ENCODE results near the gene KIF3A.
"Not testable (repeated sequence)": the region's sequence is repeated elsewhere in the genome, so short reads cannot be mapped to it uniquely, and the experiment has no call there.

Gene KIF3A

DNA sequence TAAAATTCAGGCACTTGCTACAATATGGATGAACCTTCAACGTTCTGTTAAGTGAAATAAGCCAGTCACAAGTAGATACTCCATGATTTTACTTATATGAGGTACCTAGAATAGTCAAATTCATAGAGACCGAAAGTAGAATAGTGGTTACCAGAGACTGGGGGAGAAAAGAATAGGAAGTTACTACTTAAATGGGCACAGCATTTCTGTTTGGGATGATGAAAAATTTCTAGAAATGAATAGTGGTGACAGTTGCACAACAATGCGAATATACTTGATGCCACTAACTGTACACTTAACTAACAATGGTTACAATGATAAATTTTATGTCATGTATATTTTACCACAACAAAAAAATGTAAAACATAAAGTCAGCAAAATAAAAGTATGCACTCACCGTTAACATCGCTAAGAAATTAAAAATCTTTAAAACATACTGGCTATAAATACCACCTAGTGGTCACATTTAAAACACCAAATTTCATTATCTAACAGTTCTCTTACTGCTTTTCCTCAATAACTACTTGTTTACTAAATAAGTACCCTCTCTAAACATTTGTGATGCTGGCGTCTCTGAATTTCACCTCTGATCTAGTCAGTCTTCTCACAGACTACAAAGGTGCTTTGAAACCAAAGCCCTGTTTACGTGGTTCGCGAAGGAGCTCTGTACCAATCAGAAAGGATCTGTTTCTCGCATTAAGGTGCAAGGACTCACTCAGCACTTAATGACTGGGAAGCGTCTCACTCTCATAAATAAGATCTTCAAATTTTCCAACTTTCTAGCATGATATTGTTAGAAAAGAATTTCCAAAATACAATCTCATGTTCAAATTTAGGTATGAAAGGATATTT lies 22.7 kb downstream of the KIF3A start:
- peak in 1 of 2 donors; percentile 38 for DNase-seq

GRCh38 chr5:132708645-132709044 lies 28.7 kb downstream of the KIF3A start:
- DNase-seq: no peak

DNA sequence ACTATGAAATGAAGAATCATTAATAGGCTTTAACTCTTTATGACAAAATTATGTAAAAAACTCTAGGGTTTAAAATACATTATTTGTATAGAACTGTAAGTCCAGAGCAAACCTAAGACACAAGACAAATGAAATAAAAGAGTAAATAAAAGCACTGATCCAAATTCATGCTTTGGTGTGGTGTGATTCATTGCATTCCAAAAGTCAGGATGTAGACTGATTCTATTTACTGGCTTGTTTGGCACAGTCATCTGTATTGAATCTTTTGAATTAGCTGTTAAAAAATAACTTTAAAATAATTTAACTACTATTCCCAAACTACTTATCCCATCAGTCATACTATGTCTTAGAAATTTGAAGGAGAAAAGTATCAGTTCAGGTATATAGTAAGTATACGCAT lies 32.5 kb downstream of the KIF3A start:
- no peak for DNase-seq

GRCh38 chr5:132695956-132696355 lies 41.4 kb downstream of the KIF3A start:
- DNase-seq: no peak

GRCh38 chr5:132692632-132692967 lies 44.7 kb downstream of the KIF3A start:
- DNase-seq: no peak

DNA sequence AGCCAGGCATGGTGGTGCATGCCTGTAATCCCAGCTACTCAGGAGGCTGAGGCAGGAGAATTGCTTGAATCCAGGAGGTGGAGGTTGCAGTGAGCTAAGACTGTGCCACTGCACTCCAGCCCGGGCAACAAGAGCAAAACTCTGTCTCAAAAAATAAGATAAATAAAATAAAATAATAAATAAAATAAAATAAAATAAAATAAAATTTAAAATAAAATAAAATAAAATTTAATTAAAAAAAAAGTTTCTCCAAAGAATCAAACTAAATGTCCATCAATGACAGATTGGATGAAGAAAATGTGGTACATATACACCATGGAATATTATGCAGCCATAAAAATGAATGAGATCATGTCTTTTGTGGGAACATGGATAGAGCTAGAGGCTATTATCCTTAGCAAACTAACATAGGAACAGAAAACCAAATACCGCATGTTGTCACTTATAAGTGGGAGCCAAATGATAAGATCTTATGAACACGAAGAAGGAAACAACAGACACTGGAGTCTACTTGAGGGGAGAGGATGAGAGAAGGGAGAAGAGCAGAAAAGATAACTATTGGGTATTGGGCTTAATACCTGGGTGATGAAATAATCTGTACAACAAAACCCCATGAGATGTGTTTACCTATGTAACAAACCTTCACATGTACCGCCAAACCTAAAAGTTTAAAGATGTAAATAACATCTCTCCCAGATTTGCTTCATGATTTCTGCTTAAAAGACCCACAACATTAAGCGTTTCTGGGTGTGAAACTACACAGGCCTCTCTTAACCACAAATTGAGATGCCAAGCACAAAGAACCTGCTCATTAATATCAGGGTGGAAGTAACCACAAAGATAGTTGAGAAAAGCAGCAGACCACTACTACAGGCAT lies 45.4 kb downstream of the KIF3A start:
- DNase-seq: not testable (repeated sequence)

DNA sequence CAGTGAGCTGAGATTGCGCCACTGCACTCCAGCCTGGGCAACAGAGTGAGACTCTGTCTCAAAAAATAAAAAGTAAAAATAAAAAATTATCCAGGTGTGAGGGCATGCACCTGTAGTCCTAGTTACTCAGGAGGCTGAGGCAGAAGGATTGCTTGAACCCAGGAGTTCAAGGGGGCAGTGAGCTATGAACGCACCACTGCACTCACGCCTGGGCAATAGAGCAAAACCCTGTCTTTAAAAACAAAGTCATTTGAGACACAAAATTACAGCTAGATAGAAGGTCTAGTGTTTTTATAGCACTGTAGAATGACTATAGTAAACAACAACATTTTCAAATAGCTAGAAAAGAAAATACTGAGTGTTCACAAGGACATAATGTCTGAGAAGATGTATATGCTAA lies 47.2 kb downstream of the KIF3A start:
- DNase-seq: no peak

- no peak for DNase-seq
These were observed 47.8 kb downstream of the KIF3A start for GRCh38 chr5:132689513-132689912.

DNA sequence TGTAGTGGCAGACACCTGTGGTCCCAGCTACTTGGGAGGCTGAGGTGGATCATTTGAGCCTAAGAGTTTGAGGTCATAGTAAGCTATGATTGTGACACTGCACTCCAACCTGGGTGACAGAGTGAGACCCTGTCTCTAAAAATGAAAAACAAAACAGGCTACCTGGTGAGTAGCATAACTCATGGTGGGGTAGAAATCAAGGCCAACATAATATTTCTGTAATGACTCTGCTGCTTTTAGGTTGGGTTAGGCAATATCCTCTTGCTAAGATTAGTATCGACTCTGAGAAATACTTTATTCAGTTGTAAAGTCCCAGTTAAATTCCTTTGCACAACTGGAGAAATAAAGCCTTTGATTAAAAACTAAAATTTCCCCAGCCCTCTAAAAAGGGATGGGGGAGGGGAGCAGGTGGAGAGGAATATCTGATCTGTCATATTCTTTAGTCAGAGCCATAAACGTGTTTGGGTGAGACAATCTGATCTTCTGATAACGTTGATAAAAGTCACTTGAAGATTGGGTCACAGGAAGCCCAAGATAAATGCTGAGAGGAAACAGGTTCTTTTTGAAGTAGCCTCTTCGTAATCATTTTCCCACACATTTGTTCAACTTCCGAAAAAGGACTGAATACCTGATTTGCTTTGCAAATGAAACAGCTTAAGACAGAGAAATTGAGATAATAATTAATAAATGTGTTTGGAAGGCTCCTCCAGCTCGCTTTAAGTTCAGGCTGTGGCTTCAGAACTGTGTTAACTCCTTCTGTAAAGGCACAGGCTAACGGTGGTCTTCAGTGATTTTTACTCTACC lies 48.6 kb downstream of the KIF3A start:
- no peak for DNase-seq

GRCh38 chr5:132687995-132688394 lies 49.4 kb downstream of the KIF3A start:
- DNase-seq: no peak

DNA sequence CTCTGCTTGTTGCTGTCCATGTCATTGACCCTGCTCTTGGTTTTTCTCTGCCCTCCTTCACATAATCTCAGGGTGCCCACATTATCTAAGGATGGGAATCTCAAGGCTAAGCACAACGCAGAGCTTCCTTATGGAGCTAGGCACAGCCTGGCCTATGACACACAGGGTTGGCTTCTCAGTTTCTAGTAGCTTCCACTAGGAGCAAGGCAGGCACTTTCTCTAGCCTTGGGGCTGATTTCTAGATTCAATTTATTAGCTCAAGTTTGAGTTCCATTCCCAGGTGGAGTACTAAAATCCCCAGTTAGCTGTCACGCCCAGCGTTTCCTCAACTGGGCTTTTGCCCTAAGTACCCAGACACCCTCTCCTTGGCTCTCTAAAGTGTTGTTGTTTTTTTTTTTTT lies 51.2 kb downstream of the KIF3A start:
- DNase-seq: no peak

DNA sequence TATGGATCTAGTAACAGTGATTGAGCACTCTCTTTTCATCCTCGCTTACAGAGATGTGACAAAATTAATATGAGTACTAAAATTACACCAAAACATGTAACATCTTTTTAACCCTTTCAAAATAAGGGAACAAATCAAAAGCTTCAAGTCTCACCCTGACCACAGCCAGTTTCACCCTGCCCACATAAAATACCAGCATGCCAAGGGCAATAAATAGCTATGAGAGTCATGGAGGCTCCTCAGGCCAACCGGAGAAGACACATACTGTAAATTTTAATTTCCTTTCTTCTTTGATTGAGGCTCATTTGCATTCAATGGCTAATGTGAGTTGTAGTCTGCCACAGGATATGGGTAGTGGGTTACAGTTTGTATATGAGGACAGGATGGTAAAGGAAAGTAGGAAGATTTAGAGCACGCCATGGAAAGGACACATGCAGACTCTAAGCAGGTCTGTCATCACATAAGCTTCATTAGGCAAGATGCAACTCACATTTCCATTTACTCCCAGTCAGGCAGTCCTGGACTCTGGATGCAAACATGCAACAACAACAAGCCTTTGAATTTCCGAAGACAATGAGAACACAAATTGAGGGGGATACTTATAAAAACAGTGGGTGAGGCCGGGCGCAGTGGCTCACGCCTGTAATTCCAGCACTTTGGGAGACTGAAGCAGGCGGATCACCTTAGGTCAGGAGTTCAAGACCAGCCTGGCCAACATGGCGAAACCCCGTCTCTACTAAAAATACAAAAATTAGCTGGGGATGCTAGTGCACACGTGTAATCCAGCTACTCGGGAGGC lies 52.2 kb downstream of the KIF3A start:
- no peak for DNase-seq

- no peak for DNase-seq
These were observed 52.9 kb downstream of the KIF3A start for GRCh38 chr5:132684491-132684890.

DNA sequence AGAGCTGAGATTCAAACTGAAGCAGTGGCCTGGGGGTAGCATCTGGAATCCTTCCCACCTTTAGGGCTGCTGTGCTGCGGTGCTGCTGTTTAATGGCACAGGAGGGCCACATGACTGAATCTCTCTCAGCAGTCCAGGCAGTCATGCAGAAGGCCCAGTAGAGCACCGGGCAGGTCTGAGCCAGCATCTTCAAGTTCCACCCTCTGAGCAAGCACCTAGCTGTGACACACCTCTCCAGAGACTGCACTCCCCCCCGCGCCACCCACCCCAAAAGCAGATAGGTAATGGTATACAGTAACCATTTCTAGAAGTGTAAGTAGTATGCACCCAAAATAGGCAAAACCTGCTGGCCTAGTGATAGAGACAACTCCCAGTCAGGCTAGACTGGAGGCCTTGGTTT lies 55.4 kb downstream of the KIF3A start:
- no peak for DNase-seq

DNA sequence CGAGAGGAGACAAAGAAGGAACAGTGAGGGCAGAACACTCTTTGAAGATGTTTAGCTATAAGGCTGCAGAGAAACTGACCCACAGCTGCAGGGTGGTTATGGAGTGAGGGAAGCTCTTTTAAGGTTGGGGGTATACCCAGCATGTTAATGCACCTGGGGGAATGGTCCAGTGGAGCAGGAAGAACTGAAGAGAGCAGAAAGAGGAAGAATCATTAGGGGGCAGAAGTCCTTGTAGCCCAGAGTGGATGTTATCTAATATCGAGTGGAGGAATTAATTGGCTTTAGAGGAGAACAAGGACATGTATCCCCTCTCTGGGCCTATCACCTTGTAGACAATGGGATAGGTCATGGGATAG lies 55.9 kb downstream of the KIF3A start:
- DNase-seq: no peak

- no peak for DNase-seq
These were observed 56.4 kb downstream of the KIF3A start for GRCh38 chr5:132680780-132681475.

GRCh38 chr5:132679717-132680380 lies 57.5 kb downstream of the KIF3A start:
- no peak for DNase-seq

DNA sequence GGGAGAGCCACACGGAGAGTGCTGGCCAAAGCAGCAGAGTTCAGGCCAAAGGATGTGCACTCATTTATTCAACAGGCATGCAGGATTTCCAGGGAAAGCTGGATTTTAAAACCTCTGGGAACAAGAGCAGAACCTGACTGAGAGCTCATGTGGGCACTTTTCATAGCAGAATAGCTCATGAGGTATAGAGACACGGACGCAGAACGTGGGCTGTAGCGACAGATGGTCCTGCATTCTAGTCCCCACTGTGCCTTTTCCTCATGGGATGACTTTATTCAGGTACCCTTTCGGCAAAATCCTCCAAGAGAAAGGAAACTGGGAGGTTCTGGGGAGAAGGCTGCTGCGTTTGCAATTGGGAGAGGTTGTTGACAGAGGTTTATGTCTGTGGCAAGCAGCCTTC lies 58.2 kb downstream of the KIF3A start:
- DNase-seq: no peak

DNA sequence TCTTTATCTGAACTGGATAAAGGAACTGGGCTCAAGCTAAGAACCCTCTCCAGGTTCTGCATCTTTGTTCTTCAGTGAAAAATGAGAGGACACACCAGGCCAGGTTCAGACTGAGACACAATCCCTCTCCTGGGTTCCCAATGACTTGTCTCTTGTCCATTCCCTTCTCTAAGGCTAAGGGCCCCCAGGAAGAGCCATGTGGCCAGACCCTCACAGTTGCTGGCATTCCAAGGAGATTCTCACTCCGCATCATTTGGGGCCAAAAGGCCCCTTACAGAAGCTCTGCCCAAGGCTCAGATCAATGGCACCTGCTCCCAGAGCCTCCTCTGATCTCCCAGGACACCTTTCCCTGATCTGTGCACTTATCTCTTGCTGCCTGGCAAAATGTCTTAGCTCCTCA lies 58.6 kb downstream of the KIF3A start:
- no peak for DNase-seq

- no peak for DNase-seq
These were observed 59.5 kb downstream of the KIF3A start for GRCh38 chr5:132677682-132678400.

DNA sequence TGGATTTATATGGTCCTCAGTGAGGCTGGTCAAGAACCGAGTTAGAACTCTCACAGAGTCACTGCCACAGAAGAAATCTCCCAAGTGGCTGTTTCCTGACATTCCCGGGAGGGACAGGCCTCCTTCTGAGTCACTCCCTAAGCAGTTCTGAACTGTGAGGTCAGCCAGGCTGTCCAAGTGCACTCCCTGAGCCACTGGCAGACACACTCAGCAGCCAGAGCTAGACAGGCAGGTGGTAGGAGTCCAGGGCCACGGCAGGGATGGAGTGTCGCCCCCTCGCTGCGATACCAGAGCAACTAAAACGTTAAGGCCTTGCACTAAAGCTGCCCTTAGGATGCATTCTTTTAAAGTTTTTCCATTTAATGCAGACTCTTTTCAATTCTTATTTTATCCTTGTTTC lies 60.2 kb downstream of the KIF3A start:
- no peak for DNase-seq
